ENCODE results near the gene TLR9.

Gene TLR9

DNA sequence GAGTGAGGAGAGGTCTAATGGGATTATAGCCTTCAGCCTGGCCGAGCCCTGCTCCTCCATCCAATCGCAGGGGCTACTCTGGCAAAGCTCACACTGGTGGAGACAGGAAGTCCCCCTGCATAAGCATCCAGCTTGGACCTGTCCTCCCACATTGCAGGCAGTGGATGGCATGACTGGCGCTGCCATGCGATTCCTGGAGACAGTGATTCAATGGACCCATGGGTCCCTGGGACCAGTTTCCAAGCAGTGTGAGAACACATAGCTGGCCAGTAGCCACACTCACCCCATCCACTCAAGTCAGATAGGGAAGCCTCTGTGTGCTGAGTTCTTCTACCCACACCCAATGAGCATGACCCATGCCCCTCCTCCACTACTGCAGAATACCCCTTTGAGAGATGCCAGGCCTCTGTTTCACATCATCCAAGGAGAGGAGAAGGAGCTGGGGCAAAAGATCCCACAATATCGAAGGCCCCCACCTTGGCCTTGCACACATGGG, 53.1 kb downstream of the TLR9 start:
- Histone ChIP-seq H3K9ac (no peak overlapping the region), H3K27ac (no peak overlapping the region), H4K20me1 (no peaks in the 10 kb centered on the region), H3K4me2 (no peak overlapping the region), H3K27me3 (no peaks in the 10 kb centered on the region), H3K4me1 (peaks cover 12 to 44% (median 22%) of the 10 kb centered on the region in 10 experiments), H3K9me3 (replicated peaks in 1 of 11) (no peaks in the 10 kb centered on the region), H3K36me3 (no peaks in the 10 kb centered on the region), H3K4me3 (no peak overlapping the region)
- TF ChIP-seq Cebpa-rat (IDR thresholded peaks at IDR 0.05): no peak

DNA sequence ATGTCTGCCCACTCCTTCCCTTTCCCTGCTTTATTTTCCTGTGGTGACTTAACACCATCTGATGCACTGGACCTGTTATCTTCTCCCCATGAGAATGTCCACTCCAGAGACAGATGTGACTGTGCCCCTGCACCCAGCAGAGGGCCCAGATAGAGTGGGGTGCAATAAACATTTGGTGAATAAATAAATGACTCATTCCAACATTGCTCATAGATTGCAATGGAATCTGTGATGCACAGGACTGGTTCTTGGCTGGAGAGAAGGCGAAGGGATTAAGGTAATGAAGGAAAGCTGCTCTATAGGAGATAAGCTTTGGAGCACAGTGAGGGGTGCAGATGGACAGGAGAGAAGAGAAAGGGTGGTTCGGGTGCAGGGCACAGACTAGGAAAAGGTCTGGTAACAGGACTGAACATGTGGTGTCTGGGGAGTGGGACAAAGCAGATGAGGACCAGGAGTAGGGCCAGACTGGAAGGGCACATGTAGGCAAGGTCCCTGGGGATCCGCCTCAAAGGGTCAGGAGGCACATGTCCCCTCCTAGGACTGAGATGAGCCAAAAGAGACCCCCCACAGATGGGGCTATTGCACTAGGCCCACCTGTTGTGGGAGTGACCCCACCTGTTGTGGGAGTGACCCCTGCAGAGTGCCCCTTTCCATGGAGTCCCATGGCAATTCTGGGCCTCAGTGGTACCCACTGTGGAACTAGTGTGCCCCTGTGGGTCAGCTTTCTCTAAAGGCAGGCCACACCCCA, 53.8 kb downstream of the TLR9 start:
- Histone ChIP-seq H3K9me3 (replicated peaks in 1 of 11) (no peaks in the 10 kb centered on the region), H3K27ac (no peak overlapping the region), H3K36me3 (no peaks in the 10 kb centered on the region), H3K4me2 (peak overlapping the region in 2 of 11 experiments; percentile 7 to 12; a peak in 1 of 22 replicates), H4K20me1 (no peaks in the 10 kb centered on the region), H3K27me3 (no peaks in the 10 kb centered on the region), H3K9ac (no peak overlapping the region), H3K4me3 (no peak overlapping the region), H3K4me1 (peaks cover 6 to 38% (median 19%) of the 10 kb centered on the region in 10 experiments)
- TF ChIP-seq Cebpa-rat (IDR thresholded peaks at IDR 0.05): no peak
